ENCODE data around the gene ZNF280B. TPM values are rescaled to one million over a fixed set of nuclear protein-coding genes. Genes with fewer than 3 reads are reported as not detected.
A peak's percentile ranks its signal among the peaks of the same experiment; 100 is the strongest.
"Not testable (repeated sequence)": the region's sequence is repeated elsewhere in the genome, so short reads cannot be mapped to it uniquely, and the experiment has no call there.

Gene ZNF280B
- total RNA-seq, 1 experiment from 2014 or later: 2.9 TPM

- not testable (repeated sequence) for H3K36me3 ChIP-seq (replicated peaks; ENCODE audit: control insufficient read depth, insufficient read depth, low read length); H3K4me3 ChIP-seq (ENCODE audit: insufficient read depth, low read depth, low read length); H3K27me3 ChIP-seq (ENCODE audit: control insufficient read depth, insufficient read depth, low read length); DNase-seq
Observed at GRCh38 chr22:22491589-22491988, 17.0 kb downstream of the ZNF280B start.

- Histone ChIP-seq H3K27me3 (ENCODE audit: control insufficient read depth, insufficient read depth, low read length) (no peaks in the 10 kb centered on the region), H3K4me3 (ENCODE audit: insufficient read depth, low read depth, low read length) (no peak overlapping the region), H3K36me3 (replicated peaks; ENCODE audit: control insufficient read depth, insufficient read depth, low read length) (peaks cover 6% of the 10 kb centered on the region)
- no peak for DNase-seq
Observed at GRCh38 chr22:22488736-22489135, 19.8 kb downstream of the ZNF280B start.

GRCh38 chr22:22487869-22488597 is 20.5 kb downstream of the ZNF280B start:
- no peak overlapping the region for H3K4me3 ChIP-seq (ENCODE audit: insufficient read depth, low read depth, low read length)
- H3K36me3 ChIP-seq (replicated peaks; ENCODE audit: control insufficient read depth, insufficient read depth, low read length): peaks cover 6% of the 10 kb centered on the region
- DNase-seq: no peak
- H3K27me3 ChIP-seq (ENCODE audit: control insufficient read depth, insufficient read depth, low read length): no peaks in the 10 kb centered on the region

- Histone ChIP-seq H3K27me3 (ENCODE audit: control insufficient read depth, insufficient read depth, low read length) (peaks cover under 1% of the 10 kb centered on the region; the same call in 1 of the 2 replicates), H3K36me3 (replicated peaks; ENCODE audit: control insufficient read depth, insufficient read depth, low read length) (peaks cover 6% of the 10 kb centered on the region), H3K4me3 (ENCODE audit: insufficient read depth, low read depth, low read length) (no peak overlapping the region)
- DNase-seq: no peak
Observed at GRCh38 chr22:22487059-22487458, 21.5 kb downstream of the ZNF280B start.

- Histone ChIP-seq H3K27me3 (ENCODE audit: control insufficient read depth, insufficient read depth, low read length) (peaks cover 2% of the 10 kb centered on the region; the same call in 1 of the 2 replicates), H3K4me3 (ENCODE audit: insufficient read depth, low read depth, low read length) (no peak overlapping the region), H3K36me3 (replicated peaks; ENCODE audit: control insufficient read depth, insufficient read depth, low read length) (peaks cover 4% of the 10 kb centered on the region)
- DNase-seq: no peak
Observed at GRCh38 chr22:22486132-22486899, 22.2 kb downstream of the ZNF280B start.

GRCh38 chr22:22485524-22485923 is 23.0 kb downstream of the ZNF280B start:
- Histone ChIP-seq H3K36me3 (replicated peaks; ENCODE audit: control insufficient read depth, insufficient read depth, low read length) (peaks cover 4% of the 10 kb centered on the region), H3K27me3 (ENCODE audit: control insufficient read depth, insufficient read depth, low read length) (peaks cover 5% of the 10 kb centered on the region; the same call in 1 of the 2 replicates), H3K4me3 (ENCODE audit: insufficient read depth, low read depth, low read length) (no peak overlapping the region)
- DNase-seq: no peak

- H3K4me3 ChIP-seq (ENCODE audit: insufficient read depth, low read depth, low read length): no peak overlapping the region
- H3K36me3 ChIP-seq (replicated peaks; ENCODE audit: control insufficient read depth, insufficient read depth, low read length): peaks cover 4% of the 10 kb centered on the region
- no peak for DNase-seq
- peaks cover 7% of the 10 kb centered on the region; the same call in 1 of the 2 replicates for H3K27me3 ChIP-seq (ENCODE audit: control insufficient read depth, insufficient read depth, low read length)
Observed at GRCh38 chr22:22484023-22484422, 24.5 kb downstream of the ZNF280B start.

GRCh38 chr22:22480940-22481339 is 27.6 kb downstream of the ZNF280B start:
- Histone ChIP-seq H3K36me3 (replicated peaks; ENCODE audit: control insufficient read depth, insufficient read depth, low read length) (no peaks in the 10 kb centered on the region), H3K4me3 (ENCODE audit: insufficient read depth, low read depth, low read length) (no peak overlapping the region), H3K27me3 (ENCODE audit: control insufficient read depth, insufficient read depth, low read length) (peaks cover 12% of the 10 kb centered on the region)
- no peak for DNase-seq

GRCh38 chr22:22479999-22480532 is 28.5 kb downstream of the ZNF280B start:
- Histone ChIP-seq H3K4me3 (ENCODE audit: insufficient read depth, low read depth, low read length) (no peak overlapping the region), H3K27me3 (ENCODE audit: control insufficient read depth, insufficient read depth, low read length) (peaks cover 12% of the 10 kb centered on the region), H3K36me3 (replicated peaks; ENCODE audit: control insufficient read depth, insufficient read depth, low read length) (no peaks in the 10 kb centered on the region)
- no peak for DNase-seq

- DNase-seq: no peak
- Histone ChIP-seq H3K4me3 (ENCODE audit: insufficient read depth, low read depth, low read length) (no peak overlapping the region), H3K27me3 (ENCODE audit: control insufficient read depth, insufficient read depth, low read length) (peaks cover 12% of the 10 kb centered on the region), H3K36me3 (replicated peaks; ENCODE audit: control insufficient read depth, insufficient read depth, low read length) (no peaks in the 10 kb centered on the region)
Observed at GRCh38 chr22:22479116-22479515, 29.4 kb downstream of the ZNF280B start.

- Histone ChIP-seq H3K36me3 (replicated peaks; ENCODE audit: control insufficient read depth, insufficient read depth, low read length) (no peaks in the 10 kb centered on the region), H3K4me3 (ENCODE audit: insufficient read depth, low read depth, low read length) (no peak overlapping the region), H3K27me3 (ENCODE audit: control insufficient read depth, insufficient read depth, low read length) (peaks cover 15% of the 10 kb centered on the region)
- DNase-seq: no peak
Observed at GRCh38 chr22:22478470-22478869, 30.1 kb downstream of the ZNF280B start.

- DNase-seq: peak; percentile 31
- Histone ChIP-seq H3K4me3 (ENCODE audit: insufficient read depth, low read depth, low read length) (no peak overlapping the region), H3K27me3 (ENCODE audit: control insufficient read depth, insufficient read depth, low read length) (peaks cover 10% of the 10 kb centered on the region), H3K36me3 (replicated peaks; ENCODE audit: control insufficient read depth, insufficient read depth, low read length) (no peaks in the 10 kb centered on the region)
Observed at GRCh38 chr22:22474733-22475132, 33.8 kb downstream of the ZNF280B start.

GRCh38 chr22:22471104-22471503 is 37.4 kb downstream of the ZNF280B start:
- not testable (repeated sequence) for H3K27me3 ChIP-seq (ENCODE audit: control insufficient read depth, insufficient read depth, low read length); DNase-seq; H3K36me3 ChIP-seq (replicated peaks; ENCODE audit: control insufficient read depth, insufficient read depth, low read length); H3K4me3 ChIP-seq (ENCODE audit: insufficient read depth, low read depth, low read length)

GRCh38 chr22:22469527-22469926 is 39.0 kb downstream of the ZNF280B start:
- no peaks in the 10 kb centered on the region for H3K36me3 ChIP-seq (replicated peaks; ENCODE audit: control insufficient read depth, insufficient read depth, low read length)
- H3K4me3 ChIP-seq (ENCODE audit: insufficient read depth, low read depth, low read length): no peak overlapping the region
- H3K27me3 ChIP-seq (ENCODE audit: control insufficient read depth, insufficient read depth, low read length): peaks cover 18% of the 10 kb centered on the region
- no peak for DNase-seq

All from H7 (cell line).